H4 (cell line): Measurements from ENCODE around the gene APPL2. TPM values are rescaled to one million over a fixed set of nuclear protein-coding genes. Genes with fewer than 3 reads are reported as not detected.

Experiments used
- DNase-seq: peaks from one replicate; pipeline ENCODE4 v3.0.0-alpha.2; 2015; ENCODE audit warnings: low spot score
- total RNA-seq: library from RNA; depleted of rRNA; stranded (reverse); fragments of >200 nt; shearing (Covaris generic); gene quantifications from 2 replicates; pipeline ENCODE4 v1.2.3, GENCODE V29; 2014

The APPL2 gene
- total RNA-seq, 1 experiment from 2014 or later = 12.0 TPM

DNA sequence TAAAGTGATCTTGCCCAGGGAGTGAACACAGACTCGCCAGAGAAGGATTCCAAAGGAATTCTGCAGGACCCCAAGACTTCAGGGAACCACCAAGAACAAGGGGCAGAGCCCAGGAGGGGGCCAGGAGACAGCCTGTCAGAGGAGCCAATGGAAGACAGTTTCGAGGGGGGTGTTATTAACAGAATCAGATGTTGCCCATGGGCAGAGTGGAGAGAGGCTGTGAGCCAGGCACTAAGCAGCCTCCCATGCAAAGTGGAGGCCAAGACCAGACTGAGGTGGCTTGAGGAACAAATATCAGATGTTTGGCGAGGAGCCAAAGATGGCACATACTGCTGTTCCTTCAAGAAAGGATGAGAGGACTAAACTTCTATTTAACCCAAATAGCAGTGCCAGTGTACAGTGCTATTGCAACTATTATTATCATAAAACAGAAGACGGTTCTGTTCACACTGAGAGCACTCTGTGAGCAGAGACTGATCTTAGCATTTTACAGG is 12.6 kb downstream of the APPL2 start:
- no peak for DNase-seq

DNA sequence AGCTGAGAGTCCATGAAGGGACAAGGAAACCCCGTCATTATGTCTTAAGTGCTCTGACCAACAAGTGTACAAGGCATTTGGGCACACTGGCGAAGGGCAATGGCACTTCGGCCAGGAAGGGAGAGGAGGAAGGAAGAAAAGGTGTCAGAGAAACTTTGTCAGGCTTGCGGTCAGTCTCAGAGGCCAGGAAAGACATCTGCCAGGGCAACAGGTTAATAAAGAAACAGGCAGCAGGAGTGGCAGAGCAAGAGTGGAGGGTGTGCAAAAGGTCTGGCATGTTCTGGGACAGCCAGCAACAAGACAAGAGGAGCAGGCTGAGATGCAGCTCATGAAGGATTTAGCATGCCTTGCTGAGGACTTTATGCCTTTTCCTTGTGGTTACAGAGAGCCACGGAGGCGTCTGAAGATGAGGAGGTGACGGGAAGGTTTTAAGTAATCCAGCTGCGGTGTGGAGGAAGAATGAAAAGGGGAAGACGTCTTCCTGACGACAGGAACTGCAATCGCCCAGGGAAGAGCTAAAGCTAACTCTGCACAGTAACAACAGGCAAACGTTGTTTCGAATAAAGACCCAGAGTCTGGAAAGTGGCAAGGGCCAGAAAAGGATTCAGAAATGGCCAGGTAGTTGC is 13.1 kb downstream of the APPL2 start:
- no peak for DNase-seq

DNA sequence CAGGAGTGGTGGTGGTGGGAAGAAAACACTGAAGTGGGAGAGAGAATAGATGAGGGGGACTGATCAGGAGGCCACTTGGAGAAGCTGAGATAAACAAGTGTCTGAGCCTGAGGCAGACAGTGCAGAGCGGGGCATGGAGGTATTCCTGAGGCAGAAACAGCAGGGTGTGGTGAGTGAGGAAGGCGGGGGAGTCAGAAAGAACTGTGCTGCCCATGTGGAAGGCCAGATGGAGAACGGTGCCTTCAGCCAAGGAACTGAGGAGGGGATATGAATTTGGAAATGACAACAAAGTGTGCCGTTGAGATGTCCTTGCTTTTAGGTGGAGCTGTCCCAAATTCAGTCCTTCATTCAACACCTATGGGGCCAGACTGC is 13.7 kb downstream of the APPL2 start:
- no peak for DNase-seq

DNA sequence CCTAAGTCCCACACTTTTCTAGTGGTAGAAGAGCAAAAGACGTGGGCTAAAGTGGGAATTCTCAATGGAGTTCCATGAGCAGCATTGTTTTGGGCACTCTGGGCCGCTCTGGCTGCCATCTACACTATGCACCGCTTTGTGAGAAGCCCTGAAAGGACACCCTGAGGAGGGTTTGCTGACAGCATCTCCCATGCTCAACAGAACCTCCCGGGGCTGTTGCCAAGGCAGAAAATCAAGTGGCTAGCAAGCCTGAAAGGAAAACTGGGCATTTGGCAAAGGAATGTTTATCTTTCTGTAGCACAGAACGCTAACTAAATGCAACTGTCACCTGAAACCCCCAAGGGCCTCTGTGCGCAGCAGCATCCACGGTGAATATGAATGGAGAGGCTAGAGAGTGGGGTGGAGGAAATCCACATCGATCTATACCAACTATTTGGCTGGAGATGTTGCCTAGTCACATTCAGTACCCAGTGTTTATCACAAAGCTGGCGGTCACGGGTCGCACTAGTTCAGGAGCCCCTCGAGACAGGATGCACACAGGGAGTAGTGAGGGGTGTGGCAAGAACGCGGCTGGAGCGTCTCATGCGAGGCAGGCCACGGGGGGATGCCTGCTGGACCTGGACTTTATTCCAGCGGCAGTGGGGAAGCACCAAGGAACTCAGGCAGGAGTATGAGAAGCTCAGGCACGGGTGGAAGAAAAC is 14.2 kb downstream of the APPL2 start:
- no peak for DNase-seq

DNA sequence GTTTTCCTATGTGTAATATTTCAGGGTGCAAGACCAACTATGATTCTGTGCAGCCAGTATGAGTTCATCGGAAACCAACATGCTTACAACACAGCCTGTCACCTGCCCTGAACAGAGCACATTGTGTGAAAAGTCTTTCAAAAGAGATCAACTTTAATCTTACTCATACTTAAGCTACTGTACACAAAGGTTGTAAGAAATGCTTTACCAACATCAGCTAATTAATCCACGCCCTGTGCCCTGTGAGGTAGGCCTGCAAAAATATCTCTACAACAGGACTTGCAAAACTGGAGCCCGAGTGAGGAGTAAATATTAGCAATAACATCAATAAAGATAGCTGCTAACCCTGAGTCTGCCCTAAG is 15.1 kb downstream of the APPL2 start:
- DNase-seq = no peak

DNA sequence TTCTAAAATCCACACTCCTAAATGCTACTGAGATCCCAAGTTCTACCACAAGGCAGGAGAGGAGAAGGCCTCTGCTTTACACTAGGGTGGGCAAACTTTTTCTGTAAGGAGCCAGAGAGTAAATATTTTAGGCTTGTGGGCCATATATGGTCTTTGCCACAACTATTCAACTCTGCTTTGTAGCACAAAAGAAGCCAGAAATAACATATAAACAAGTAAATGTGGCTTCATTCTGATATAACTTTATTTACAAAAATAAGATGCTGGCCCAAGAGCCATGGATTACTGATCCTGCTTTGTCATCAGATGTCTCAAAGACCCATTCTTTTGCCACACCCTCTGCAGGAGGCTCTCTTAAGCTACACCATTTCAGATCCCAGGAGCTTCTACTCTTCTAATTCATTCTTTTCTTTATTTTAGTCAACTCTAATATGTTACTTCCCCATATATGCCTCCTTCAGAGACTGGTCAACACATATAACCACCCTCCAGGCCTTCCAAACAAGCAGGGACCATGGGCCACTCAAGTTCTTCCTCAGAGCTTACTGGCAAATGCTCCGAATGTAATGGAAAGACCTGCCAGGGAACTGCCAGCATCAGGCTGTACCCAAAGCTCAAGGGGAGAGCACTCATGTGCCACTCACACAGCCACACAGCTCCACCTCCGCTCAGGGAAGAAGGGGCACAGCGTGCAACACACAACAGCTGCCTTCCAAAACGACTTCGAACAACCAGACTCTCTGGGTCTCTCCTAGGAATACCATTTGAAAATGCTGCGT is 15.6 kb downstream of the APPL2 start:
- DNase-seq = no peak

DNA sequence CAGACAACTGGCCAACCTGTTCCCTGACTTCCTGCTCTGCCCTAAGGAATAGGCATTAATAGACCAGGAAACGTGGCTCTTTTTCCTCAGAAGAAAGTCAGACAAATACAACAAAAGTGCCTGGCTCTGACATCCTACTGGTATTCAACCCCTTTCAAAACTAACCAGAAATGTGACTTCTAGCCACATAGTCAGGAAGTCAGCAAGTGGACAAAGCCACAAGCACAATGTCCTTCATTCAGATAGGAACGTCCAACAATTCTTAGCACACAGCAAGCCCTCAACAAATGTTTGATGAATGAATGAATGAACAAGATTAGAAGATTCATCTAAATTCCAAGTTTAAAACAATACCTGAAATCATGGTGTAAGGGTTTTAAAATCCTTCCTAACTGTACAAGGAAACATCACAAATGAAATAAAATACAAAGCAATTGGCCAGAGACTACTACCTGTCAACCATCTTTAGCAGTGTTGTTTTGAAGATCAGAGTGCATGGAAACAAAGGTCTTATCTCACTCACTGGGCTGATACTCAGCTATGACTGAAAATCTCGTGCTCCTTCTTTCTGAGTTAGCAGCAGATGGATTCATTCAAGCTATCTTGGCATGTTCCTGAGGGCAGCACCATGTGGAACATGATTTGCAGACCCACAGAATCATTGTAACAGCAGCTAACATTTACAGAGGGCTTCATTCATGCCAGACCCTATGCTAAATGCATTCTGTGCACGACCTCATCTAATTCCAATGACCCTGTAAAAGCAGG is 16.5 kb downstream of the APPL2 start:
- DNase-seq = no peak

DNA sequence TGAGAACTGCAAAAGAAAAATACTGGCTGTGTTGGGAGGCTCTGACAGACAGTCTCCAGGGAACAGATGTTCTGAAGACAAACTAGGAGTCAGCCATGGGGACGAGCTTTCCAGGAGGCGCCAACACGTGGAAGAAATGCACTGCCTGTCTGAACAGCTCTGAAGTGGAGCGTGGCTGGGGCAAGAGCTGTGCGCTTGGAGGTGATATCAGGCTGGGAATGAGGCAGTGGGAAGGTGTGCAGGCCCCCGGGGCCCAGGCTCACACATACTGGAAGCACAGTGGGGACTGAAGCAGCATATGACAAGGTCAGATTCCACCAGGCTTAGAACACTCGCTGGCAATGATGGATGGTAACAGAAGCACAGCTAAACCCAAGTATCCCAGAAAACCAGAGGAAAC is 17.5 kb downstream of the APPL2 start:
- DNase-seq = no peak

DNA sequence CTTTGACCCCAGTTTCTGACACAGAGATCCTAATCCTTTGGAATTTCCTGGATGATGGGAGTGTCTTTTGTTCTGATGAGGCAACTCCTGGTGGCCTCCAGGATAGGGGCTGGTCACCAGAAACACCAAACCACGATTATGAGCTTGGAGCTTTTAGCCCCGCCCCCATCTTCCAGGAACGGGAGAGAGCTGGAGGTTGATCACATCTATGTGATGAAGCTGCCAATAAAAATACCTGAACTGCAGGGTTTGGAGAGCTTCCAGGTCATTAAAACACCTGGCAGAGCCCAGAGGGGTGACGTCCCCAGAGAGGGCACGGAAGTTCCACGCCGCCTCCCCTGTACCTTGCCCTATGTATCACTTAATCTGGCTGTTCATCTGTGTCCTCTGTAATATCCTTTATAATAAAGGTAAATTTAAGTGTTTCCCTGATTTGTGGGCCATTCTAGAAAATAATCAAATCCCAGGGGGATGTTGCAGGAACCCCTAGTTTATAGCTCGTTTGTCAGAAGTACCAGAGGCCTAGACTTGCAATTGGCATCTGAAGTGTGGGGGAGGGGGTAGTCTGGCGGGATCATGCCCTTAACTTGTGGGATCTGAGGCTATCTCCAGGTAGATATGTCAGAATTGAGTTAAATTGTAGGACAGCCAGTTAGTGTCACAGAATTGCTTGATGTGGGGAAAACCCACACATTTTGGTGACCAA is 21.2 kb downstream of the APPL2 start:
- no peak for DNase-seq

DNA sequence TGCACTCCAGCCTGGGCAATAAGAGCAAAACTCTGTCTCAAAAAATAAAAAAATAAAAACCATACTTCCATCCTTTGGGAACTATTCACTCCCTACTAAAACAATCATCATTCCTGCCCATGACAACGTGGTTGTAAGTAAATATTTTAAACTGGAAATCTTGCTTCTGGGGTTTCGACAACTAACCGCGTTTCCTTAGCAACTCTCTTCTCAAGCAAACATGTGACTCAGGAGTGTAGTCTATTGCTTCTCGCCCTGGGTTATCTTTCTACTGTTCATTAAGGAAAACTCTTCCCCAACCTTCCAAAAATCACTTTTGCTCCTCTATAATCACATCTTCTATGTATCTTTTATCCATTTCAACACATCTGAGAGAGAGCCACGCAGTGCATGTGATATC is 21.8 kb downstream of the APPL2 start:
- DNase-seq = no peak

DNA sequence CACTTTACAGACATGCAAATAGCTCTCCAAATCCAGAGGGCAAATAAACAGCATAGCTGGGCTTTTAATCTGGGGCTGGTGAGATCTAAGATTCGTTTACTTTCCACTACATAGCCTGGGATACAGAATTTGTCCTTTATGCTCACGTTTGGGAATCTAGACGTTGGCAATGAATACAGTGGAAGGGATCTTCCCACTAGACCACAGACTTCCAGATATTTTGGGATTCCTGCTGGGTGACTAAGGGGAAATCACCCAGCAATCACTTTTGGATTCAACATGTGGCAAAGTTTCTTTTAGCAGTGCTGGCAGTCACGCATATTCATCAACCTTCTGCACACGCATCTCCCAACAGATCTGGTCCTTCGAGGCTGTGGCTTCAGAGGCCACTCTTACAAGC is 23.5 kb downstream of the APPL2 start:
- no peak for DNase-seq

DNA sequence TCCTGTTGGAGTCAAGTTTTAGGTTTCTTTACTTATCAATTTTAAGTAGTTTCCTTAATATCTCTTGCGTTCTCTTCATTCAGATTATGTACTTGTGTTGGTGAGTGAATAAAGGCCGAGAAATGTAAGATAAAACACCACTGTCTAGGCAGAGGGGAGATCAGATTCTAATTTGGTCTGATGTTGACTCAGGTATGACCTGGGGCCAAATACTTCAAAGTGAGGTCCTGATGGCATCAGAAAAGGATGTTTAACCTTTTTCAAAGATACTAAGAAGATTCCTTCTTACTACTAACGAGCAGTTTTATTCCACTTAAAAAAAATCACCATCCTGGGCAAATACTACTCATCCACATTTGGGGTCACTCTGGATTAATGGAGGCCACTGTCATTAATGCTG is 26.9 kb downstream of the APPL2 start:
- no peak for DNase-seq

DNA sequence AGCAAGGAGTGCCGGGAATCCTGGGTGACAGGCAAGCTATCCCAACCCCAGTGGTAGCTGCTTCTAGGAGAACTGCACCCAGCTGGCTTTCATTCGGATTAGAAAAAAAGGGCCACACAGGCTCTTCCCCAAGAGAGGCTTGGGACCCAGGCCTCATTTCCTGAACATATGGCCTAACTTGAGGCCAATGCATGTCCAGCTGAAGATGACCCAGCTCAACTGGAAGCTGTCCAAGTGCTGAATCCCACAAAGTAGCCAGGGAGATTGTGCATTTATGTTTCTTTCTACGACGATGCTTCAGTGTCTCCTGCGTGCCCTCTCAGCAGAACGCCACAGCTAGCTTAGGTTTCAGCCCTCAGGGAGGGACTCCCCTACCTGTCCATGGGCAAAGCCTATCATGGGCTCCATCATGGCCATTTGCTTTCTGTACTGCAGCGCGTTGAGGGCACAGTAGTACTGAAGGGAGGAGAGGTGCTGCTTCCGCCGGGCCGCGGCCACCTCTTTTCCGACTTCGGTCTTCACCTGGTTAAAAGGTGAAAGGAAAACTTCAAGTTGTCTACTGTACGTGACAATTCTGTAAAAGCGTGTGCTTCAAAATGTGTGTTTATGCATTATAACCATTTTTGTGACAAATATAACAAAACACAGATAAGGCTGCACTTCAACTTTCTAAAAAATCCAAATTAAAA is 29.1 kb downstream of the APPL2 start:
- DNase-seq = no peak

DNA sequence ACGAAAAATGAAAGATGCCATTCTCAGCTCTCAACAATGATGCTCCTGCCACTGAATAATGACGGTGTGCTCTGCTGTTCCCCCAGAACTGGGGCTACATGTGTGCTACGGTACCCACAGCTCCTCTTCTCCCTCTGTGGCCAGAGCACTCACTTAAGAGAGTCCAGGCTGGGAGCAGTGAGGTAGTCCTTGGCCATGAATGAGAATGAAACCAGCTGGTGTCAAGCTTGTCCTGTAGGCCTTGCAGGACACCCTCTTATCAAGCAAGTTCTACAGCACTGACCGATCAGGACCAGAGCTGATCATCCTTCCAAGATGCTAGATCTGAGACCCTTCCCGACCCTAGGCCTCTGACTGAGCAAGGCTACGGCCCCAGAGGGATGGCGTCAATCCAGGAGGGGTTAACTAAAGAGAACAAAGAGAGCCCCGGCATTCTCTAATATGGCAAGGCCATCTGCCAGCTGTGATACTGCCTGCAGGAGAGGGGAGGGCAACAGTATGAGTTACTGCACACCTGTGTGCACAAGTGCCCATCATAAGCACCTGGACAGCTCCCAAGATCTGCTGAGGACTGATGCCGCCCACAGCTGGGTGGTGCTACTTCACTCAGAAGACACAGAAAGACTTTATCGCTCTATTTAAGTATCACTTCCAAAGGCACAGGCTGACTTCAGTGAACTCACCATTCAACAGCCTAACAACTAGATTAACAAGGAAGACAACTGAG is 30.5 kb downstream of the APPL2 start:
- no peak for DNase-seq

DNA sequence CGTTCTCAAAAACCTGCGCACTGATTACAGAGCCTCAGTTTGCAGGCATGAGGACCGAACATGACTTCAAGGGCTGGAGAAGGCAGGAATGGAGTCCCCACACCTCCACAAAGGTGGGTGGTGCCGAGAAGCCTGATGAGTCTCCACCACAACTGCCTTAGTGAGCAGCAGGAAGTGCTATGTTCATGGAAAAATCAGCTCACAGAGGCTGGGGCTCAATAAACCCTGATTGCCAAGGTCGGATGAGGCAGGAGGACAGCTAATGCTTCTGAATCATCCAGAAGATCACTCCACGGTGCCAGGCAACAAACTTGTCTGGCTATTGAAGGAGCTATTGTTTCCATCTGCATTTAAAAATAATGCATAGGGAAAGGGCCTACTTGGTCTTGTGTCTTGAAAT is 31.1 kb downstream of the APPL2 start:
- no peak for DNase-seq

DNA sequence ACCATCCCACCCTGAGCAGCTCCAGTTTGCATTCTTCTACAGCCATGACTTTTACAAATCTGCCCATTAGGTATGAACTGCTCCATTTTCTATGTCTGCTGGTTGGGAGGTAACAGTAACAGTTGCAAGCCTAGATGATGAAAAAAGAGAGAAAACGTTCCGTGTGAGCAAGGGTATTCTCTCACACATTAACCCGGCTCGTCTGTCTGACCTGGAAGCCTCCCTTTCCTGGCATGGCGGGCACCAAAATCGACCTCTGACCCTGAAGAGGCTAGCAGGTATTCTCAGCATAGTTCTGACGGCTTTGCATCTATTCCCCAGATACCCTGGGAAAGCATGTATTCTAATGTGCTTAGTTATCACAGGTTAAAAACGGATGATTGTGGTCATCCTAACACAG is 31.8 kb downstream of the APPL2 start:
- no peak for DNase-seq

DNA sequence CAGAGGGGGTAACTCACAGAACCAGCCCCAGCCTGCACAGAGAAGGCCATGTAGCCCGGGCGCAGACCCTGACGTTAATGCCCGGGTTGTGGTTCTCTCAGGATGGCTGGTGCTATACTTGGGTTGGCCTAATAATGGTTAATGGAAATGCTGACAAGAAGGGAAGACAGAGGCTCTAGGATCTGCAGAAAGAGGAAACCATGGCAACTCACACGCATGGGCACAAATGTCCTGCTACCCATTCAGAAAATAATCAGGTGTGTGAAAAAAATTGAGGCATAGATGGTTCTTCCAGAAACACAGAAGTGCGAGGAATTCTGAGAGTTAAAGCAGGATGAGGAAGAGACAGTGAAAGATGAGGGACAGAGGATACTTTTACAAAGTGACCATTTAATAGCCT is 33.8 kb downstream of the APPL2 start:
- no peak for DNase-seq

DNA sequence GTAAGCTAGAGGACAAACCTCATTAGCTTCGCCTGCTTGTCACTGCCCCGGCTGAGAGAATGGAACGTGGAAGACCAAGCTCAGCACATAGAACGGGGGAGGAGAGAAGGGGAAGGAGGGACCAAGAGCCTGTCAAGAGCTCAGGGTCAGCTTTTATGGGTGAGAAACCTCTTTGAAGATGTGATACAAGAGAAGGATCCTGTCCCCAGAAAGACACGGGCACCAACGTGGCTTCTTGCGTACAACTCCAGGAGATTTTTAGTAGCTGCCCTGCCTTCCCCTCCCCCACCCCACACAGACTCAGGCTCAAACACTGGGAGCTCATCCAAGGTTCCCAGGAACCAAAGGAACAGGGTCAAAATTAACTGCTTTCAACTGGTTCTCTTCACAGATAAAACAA is 34.7 kb downstream of the APPL2 start:
- no peak for DNase-seq

DNA sequence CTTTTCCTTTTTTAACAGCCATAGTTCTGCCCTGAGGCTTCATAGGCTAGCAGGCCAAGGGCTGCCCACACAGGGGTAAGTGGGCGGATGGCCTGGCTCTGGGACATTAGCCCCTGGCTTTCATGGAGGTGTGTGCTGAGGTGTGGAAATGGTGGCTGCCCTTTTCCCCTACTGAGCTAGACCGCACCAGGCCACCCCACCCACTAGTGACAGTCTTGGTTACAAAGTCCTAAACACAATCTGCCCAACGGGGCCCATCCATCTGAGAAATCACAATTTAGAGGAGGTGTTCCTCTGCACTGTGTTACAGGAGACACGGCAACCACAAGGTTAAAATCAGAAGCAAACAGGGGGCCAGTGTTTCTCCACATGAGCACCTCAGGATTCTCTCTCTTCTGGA is 35.6 kb downstream of the APPL2 start:
- no peak for DNase-seq

DNA sequence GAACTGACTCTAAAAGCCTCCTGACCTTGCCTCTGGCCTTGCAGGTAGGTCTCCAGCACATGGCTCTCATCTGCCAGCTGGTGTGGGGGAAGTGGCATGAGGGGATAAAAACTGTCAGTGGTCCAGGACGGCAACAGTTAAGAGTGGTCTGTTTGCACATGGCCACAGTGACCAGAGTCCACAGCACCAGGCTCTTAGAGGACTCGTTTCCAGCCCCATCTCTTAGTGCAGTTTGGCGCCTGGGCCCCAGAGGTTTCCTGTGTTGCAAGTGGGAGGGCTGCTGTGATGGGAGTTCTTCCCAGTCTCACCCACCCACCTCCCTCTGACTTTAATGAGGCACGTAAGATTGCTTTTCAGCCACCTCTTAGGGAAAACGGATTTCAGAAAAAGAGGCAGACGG is 37.0 kb downstream of the APPL2 start:
- no peak for DNase-seq
